Sigmoid colon (tissue), 4 donors: Measurements from ENCODE around the gene GPM6B.

ENCODE experiments used
- EP300 ChIP-seq, 4 donors: sonication (generic); formaldehyde crosslinking; IDR thresholded peaks; one replicate each; pipeline ENCODE4 v1.6.1; 2017; ENCODE audit warnings: antibody characterized with exemption in 4 of 4
- POLR2A ChIP-seq, 2 donors: fragments of 450-650 bp; IDR thresholded peaks; one replicate each; pipeline ENCODE4 v1.6.1; 2016; ENCODE audit warnings: antibody characterized with exemption in 2 of 2, mild to moderate bottlenecking in 2 of 2, moderate library complexity in 2 of 2
- POLR2AphosphoS5 ChIP-seq, 4 donors: sonication (generic); formaldehyde crosslinking; IDR thresholded peaks; one replicate each; pipeline ENCODE4 v1.6.1; 2017; ENCODE audit warnings: antibody characterized with exemption in 4 of 4
- TF ChIP-seq, protein P1 (sequence below), 4 experiments: fragments of 450-650 bp in 3 of 4; fragments of 200-600 bp in 1 of 4; IDR thresholded peaks; one replicate each; pipeline ENCODE4 v1.5.1; 2016 to 2019; ENCODE audit warnings: antibody characterized with exemption in 4 of 4, mild to moderate bottlenecking in 3 of 4, moderate library complexity in 2 of 4

- TF ChIP-seq, protein P1, sequence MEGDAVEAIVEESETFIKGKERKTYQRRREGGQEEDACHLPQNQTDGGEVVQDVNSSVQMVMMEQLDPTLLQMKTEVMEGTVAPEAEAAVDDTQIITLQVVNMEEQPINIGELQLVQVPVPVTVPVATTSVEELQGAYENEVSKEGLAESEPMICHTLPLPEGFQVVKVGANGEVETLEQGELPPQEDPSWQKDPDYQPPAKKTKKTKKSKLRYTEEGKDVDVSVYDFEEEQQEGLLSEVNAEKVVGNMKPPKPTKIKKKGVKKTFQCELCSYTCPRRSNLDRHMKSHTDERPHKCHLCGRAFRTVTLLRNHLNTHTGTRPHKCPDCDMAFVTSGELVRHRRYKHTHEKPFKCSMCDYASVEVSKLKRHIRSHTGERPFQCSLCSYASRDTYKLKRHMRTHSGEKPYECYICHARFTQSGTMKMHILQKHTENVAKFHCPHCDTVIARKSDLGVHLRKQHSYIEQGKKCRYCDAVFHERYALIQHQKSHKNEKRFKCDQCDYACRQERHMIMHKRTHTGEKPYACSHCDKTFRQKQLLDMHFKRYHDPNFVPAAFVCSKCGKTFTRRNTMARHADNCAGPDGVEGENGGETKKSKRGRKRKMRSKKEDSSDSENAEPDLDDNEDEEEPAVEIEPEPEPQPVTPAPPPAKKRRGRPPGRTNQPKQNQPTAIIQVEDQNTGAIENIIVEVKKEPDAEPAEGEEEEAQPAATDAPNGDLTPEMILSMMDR (IDR thresholded peaks at IDR 0.05) = no peak
- no peak for TF ChIP-seq POLR2AphosphoS5 (IDR thresholded peaks at IDR 0.05)
- TF ChIP-seq POLR2A (IDR thresholded peaks at IDR 0.05) = no peak
- no peak for TF ChIP-seq EP300 (IDR thresholded peaks at IDR 0.05)
These were observed 62.1 kb downstream of the GPM6B start for GRCh38 chrX:13754765-13755164.
